ENCODE measurements around the gene TNS4.

The TNS4 gene

DNA sequence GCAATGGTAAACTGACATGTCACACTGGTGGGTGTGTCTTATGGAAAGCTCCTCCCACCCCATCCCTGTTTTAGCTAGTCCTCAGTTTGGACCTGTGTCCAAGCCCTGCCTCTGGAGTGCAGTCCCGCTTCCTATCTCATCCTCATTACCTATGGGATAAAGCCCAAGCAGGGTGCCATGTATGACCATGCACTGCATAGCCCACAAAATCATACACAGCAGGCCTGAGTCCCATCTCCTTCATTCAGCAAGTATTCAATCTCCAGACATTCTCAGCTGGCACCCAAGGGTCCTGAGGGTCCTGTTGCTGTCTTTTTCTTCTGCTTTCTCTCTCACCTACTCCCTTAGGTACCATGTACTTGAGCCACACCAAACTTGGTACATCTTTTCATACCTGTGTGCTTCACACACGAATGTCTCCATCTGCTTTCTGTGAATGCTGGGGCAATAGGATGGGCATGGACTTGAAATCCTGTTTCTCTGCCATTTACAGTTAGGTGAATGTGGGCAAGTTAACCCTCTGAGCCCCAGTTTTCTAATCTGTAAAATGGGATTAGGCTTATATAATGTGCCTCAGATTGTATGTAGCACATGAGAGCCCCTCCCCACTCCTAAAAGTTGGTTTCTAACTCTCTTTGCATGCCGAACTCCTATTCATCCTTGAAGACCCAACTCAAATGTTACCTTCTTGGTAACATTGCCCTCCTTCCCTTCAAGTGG lies 28.5 kb downstream of the TNS4 start:
- no peak for DNase-seq (ENCODE audit: low read depth in 2 of 2)

DNA sequence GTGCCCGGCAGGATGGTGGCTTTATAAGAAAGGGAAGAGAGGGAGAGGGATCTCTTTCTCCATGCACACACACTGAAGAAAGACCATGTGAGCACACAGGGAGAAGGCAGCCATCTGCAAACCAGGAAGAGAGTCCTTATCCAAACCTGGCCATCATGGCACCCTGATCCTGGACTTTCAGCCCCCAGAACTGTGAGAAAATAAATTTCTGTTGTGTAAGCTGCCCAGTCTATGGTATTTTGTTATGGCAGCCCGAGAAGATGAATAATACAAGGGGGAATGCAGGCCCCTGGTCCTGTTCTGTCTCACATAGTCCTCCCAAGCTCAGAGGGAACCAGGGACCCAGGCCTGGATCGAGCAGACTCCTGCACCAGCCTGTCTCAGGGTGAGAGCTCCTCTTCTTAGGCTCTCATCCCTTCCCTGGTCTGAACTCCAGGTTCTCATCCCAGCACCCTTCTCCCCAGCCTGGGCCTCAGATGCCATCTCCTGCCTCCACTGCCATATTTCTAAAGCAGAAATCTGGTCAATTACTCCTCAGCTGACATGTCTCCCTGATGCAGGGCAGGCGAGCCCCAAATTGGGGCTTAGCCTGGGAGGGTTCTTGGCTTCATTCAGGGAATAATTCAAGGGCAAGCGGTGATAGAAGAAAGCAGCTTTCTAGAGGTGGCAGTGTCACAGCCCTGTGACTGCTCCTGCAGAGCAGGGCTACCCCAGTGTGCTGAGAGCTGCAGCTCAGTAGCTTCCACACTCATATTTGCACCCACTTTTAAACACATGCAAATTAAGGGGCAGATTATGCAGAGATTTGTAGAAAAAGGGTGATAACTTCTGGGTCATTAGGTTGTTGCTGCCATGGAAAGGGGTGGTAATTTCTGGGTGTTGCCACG lies 29.3 kb downstream of the TNS4 start:
- DNase-seq (ENCODE audit: low read depth in 2 of 2), result no peak

DNA sequence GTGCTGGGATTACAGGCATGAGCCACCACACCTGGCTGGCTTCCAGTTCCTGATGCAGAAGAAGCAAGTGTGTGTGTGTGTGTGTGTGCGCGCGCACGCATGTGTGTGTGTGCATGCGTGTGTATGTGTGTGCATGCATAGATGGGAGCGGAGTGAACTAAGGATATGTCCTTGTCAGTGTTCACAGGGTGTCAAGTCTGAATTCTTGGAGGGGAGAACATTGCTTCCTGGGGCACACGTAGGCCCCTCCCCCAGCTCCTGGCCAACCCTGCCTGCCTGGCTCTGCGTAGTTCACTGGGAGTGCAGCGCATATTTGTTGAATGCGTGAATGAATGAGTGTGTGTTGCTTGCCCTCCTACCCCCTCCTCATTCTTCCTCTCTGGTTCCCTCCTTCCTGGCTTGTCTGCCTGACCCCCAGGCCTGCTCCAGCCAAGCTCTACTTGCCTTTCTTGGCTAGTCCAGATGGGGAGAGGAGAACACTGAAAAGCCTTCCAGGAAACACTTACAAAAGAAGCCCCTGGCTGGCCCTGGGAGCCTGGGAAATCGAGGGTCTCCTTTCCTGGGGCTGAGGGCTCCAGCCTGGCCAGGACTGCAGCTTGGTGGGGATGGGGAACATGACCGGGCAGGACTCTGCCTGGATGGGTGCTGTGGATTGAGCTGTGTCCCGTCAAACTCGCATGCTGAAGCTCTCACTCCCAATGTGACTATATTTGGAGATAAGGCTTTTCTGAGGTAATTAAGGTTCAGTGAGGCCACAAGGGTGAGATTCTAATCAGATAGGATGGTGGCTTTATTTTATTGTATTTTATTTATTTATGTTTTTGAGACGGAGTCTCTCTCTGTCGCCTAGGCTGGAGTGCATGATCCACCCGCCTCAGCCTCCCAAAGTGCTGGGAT lies 30.2 kb downstream of the TNS4 start:
- no peak for DNase-seq (ENCODE audit: low read depth in 2 of 2)

DNA sequence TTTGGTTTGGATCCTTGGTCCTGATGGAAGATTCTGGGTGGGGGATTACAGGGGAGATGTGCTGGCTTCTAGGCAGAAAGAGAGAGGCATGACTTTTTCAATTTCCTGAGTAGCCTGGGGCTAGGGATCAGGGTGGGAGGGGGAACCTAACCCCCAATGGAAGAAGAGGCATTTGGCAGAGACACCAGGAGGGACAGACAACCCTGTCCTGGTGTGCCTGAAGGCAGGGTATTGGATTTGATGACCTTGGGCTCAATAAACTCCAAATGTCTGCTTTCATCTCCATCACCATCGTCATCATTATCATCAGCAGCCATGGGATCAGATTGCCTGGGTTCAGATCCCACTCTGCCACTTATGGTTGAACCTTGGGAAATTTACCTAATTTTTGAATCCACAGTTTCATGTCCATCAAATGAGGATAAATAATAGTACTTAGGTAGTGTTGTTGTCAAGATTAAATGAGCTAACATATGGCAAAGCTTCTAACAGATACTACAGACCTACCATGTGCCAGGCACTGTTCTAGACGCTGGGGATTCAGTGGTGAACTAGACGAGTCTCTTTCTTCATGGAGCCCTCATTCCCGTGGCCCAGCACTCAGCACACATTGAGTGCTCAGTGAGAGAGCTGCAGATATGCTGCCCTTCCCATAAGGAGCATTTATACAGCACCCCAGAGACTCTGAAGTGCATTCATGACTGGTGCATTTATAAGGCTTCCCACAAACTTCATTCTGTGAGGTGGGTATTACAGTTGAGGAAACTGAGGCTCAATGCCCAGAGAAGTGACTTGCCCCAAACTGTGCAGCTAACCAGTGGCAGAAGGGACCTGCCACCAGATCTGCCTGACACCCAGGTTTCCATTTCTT lies 31.4 kb downstream of the TNS4 start:
- no peak for DNase-seq (ENCODE audit: low read depth in 2 of 2)

DNA sequence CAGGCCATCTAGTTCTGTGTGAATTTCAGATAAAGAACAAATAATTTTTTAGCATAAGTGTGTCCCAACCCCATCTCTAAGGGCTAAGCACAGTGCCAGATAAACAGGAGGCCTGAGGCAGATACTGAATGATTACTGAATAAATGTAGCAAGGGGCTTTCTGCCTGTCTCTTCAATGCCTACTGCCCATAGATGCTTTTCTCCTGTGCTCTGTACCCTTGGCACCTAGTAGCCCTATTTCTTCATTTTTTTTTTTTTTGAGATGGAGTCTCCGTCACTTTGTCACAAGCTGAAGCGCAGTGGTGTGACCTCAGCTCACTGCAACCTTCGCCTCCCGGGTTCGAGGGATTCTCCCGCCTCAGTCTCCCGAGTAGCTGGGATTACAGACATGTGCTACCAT lies 32.9 kb downstream of the TNS4 start:
- no peak for DNase-seq (ENCODE audit: low read depth in 2 of 2)

DNA sequence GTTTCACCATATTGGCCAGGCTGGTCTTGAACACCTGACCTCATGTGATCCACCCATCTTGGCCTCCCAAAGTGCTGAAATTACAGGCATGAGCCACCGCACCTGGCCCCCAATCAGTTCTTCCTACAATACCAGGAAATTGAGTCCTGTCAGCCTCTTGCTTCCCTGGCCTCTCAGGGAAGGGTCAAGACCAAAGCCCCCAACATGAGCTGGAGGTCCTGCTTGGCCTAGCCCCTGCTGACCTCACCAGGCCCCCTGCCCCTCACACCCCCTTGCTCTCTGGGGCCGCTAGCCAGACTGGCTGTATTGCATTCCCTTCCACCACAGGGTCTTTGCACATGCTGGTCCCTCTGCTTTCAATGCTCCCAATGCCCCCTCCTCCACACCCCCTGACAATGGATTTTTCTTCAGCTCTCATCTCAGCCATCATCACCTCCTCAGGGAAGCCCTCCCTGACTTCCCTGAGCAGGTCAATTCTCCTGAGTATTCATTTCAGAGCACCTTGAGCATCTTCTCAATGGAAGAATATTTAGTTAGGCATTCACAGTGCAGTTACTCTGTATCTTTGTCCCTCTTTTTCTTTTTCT lies 34.0 kb downstream of the TNS4 start:
- no peak for DNase-seq (ENCODE audit: low read depth in 2 of 2)

DNA sequence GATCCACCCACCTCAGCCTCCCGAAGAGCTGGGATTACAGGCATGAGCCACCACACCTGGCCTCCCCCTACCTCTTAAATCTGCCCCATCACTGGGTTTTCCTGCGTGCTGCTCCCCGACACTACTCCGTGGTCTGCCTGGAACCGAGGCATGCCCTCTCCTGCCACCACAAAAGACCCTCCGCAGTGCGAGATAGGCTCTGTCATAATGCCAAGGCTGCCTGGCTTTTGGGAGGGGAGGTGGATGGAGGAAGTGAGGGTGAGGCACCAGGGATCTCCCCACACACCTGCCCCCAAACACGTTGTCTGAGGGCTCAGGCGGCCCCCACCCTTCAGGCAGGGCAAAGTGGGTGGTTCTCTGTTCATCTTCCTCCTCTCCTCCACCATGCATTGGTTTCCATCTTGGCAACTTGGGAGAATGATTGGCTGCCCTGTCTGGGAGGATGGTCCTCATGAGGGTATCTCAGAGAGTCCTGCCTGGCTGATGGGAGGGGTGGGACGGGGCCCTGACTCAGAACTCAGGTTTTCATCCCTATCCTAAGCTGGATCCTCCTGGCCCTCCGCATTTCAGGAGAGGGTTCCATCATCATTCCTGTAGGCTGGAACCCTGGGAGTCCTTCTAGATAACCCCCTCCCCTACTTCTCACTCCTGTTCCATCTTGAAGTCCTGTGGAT lies 35.0 kb downstream of the TNS4 start:
- DNase-seq (ENCODE audit: low read depth in 2 of 2), result no peak

DNA sequence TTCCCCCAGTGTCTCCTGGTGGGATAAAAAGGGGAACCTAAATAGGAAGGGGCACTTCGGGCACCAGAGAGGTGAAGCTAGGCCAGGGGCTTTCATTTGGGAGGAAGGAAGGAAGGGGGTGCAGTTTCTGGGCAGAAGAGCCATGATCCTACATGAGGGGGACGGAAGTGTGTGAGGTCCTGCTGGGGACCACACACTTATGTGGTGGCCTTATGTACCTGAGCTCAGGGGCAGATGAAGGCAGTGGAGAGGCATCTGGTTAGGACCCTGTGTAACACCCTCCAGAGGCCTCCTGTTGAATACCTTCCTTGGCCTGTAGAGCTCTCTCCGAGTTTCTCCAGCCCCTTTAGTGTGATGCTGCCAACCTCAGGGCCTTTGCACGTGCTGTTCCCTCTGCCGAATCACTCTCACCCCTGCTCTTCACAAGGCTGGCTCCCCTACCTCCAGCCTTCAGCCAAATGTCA lies 37.0 kb downstream of the TNS4 start:
- no peak for DNase-seq (ENCODE audit: low read depth in 2 of 2)

DNA sequence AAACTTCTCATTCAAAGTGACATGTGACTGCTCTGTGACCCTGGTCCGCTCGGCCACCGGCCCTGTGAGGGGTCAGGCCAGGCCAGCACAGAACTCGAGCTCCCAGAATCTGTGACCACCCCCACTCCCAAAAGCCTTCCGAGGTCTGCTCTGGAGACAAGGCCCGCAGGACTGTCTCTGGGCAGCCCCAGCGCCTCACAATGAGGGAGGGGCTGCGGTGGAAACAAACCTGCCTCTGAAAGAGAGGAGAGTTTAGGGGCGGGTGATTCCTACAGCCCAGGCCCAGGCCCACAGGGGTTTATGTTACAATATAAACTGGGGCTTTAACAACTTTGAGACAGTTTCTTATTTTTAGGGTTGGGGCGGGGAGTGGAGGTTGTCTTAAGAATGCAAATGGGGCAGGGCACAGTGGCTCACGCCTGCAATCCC lies 38.3 kb downstream of the TNS4 start:
- DNase-seq (ENCODE audit: low read depth in 2 of 2), result no peak

DNA sequence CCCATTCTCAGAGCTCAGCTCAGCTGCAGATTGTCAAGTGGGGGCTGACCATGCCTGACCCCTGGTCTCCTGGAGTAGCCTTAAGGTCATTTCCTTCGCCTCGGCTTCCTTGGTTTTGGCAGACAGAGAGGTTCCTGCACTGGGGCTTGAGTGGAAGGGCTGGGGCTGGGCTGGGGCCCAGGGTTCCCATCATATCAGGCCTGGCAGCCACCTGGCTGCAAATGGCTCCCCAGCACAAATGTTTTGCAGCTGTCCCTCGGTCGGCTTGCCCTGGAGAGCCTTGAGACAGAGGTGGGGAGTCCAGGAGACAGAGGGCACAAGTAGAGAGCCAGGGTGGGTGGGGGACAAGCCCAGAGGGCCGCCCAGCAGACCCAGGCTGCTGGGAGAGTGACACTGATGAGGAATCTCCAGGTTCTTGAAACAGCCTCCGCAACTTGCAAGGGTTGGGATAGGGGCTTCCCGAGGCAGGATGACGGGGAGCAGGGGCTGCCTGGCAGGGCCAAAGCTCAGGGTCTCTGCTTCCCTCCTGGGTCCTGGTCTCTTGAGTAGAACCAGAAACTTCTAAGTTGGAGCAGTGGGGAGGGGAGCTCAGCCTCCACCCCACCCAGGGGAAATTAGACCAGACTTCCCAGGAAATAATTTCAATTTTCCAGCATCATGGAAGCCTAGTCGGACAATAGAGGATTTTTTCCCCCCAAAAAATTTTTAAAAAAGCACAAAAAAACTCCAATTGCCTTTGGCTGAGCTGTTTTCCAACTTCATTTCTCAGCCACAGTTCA lies 38.9 kb downstream of the TNS4 start:
- no peak for DNase-seq (ENCODE audit: low read depth in 2 of 2)

DNA sequence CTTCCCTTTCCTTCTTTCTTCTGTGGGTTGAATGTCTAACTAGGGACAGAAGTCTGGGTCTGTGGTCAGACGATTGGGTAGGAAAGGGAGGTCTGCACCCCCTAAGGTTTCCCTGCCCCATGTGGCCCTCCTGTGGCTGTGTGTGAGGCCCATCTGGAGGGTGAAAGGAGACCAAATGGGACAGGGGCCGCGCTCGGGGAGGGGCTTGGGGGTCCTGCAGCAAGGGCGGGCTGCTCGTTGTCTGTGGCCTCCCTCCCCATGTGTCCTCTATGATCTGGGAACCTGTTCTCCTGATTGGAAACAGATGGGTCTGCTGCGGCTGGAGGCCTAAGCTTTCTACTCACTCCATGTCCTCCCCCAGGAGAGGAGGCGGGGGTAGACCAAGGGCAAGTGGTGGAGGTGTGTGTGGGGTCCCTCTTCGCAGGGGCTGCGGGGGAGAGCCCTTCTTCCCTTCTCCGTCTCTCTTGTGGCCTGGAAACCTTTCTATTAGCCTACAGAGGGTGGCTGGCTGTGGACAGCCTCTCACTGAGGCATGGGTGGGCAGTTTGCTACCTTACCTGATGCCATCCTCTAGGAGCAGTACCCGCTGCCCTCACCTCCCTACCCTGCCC lies 39.6 kb downstream of the TNS4 start:
- no peak for DNase-seq (ENCODE audit: low read depth in 2 of 2)

DNA sequence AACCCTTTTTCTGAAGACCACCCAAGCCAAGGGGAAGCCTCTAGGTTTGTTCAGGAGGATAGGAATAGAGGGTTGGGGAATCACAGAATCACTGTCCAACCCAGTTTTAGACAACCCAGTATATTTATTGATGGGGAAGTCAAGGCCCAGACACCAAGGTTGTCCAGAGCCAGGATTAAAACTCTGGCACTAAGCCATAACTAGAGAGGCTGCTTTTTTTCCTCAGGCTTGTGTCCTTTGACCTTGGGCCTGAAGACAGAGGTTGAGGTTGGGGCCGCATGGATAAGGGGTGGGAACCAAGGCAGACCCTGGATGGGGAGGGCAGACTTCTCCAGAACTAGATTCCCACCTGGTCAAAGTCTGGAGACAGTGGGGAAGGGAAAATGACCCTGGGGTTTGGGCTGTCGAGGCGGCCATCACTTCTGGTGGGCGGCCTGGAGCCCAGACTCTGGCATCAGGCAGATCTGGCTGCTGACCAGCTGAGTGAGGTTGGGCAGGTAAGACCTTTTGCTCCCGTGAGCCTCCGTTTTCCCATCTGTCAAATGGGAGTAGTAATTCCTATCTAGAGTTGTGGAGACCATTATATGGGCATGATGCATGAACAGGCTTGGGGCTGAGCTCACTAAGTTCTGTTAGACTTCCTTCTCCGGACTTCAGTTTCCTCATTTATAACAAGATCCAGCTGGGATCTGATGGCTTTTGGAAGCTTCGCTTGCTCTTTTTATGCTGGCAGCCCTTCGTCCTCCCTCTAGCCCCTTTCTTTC lies 40.3 kb downstream of the TNS4 start:
- DNase-seq (ENCODE audit: low read depth in 2 of 2), result no peak

DNA sequence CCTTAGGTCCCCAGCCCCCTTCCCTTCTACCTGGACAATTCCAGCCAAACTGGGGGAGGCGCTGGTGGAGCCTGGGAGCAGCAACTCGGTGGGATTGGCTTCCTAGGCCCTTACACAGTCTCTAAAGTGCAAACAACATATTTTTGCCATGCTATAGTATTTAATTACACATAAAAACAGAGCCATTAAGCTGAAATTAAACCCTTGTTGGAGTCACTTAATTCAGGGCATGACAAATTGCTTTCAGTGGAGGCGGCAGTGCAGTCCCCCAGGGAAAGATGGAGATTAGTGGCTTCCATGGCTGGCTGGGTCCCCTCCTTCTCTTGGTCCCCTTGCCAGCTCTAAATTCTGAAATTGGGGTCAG lies 40.8 kb downstream of the TNS4 start:
- DNase-seq (ENCODE audit: low read depth in 2 of 2), result no peak

DNA sequence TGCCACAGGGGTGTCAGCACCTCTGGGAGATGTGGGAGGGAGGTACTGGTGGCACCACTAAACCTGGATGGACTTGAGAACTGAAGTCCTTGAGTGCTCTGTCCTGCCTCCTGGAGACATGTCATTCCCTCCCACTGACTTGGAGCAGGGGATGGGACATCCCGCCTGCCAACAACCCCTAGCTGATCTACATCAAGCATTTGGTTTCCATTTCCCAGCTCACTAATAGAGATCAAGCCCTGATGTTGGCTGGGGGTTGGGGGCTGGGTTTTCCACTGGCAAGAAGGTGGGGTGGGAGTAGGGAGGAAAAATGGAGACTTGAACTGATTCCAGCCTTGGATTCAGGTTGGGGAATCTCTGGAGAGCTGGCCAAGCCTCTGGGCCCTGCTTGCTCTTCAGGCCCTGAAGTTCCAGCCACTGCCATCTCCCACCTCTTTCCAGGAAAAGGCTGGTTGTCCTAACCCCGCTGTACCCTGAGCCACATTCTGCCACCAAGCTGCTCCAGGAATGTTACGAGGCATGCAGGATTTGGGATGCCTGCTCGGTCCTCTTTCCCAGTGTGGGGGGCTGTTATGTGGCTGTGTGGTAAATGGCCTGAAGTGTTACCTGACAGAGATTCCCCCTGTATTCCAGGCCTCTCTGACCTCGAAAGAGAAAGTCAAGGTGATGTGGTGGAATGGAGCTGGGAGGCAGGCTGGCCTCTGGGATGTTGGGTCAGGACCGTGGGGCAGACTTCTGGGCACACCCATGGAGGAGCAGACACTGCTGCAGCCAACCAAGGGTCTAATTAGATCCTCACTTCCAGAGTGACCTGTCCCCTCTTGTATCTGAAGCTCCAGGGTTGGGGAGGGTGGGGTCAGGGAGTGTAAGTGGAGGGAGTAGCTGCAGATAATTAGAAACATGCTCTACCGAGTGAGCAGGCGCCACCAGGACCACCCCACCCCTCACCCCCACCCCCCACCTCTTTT lies 41.5 kb downstream of the TNS4 start:
- no peak for DNase-seq (ENCODE audit: low read depth in 2 of 2)

DNA sequence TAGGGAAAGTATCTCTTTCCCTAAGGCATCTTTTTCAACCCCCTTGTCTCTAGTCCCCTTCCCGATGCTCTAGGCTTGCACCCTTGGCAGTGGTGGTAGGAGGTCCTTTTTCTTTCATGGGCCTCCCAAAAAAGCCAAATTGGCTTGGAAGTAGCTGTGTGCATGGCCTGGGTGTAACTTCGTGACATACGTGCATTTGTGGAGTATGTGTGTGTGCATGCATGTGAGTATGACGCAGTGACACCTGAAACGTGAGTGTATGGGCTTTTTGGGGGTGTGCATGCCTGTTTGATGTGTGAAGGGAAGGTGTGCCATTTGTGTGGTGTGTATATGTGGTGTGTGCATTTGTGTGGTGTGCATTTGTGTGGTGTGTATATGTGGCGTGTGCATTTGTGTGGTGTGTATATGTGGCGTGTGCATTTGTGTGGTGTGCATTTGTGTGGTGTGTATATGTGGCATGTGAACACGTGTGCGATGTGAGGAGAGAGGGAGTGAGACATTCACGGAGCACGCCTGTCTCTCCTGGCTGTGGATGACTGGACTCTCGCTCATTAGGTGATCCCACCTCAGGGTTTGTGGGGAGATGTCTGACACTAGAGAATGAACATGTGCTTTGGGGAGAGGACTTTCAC lies 42.5 kb downstream of the TNS4 start:
- no peak for DNase-seq (ENCODE audit: low read depth in 2 of 2)

DNA sequence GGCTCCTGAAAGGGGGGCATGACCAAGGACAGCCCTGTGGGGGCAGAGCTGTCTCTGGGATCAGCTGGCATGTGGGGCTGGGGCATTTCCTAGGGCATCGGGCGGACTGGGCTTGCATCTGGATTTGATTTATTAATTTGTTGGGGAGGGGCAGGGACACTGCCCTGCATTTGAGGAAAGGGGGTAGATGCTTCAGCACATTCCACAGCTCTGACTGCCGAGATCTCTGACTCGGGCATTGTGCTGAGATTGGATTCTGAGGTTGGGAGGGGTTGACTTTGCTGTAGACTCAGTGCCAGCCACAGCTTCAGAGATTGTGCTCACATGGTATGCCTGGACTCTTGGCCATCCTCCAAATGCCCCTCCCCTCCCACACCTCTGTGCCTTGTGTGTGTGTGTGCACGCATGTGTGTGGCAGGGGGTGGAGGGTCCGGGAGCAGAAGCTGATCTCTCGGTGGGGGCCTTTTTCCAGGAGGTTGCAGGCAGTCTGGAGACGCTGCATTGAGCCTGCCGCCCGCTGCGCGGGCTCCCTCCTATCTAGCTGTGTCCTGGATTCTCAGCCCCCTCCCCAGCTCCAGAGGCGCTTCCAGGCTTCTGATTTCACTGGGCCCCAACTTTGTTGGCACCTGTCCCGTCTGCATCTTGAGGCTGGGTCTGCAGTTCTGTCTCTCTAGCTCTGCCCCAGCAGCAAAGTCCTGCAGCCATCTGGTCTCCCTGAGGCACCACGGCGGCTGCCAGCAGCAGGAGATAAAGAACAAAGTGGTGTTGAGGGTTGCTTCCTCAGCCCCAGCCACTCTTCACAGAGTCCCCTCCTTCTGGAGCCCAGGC lies 43.2 kb downstream of the TNS4 start:
- DNase-seq (ENCODE audit: low read depth in 2 of 2), result no peak
